Gastroesophageal sphincter (tissue), 3 donors: Measurements from ENCODE around the gene DOCK4.

Source experiments
- CTCF ChIP-seq, 4 experiments: fragments of 200-600 bp in 2 of 4; fragments of 450-650 bp in 2 of 4; sonication (generic) in 1 of 4; IDR thresholded peaks; one replicate each; pipeline ENCODE4 v1.5.1; 2017 to 2019; ENCODE audit warnings: antibody characterized with exemption in 4 of 4, mild to moderate bottlenecking in 2 of 4, moderate library complexity in 2 of 4
- POLR2A ChIP-seq, 2 donors: fragments of 450-650 bp; IDR thresholded peaks; one replicate each; pipeline ENCODE4 v1.6.1; 2017; ENCODE audit warnings: antibody characterized with exemption in 2 of 2, mild to moderate bottlenecking in 2 of 2, moderate library complexity in 1 of 2
- POLR2AphosphoS5 ChIP-seq: sonication (generic); formaldehyde crosslinking; IDR thresholded peaks from one replicate; pipeline ENCODE4 v1.6.1; 2017; ENCODE audit warnings: antibody characterized with exemption

- TF ChIP-seq CTCF (IDR thresholded peaks at IDR 0.05) (no peak), POLR2A (IDR thresholded peaks at IDR 0.05) (no peak), POLR2AphosphoS5 (no peak)
Measured at GRCh38 chr7:112020800-112021199, 185.4 kb downstream of the DOCK4 start.
